ENCODE results near the gene IVD.

IVD gene

GRCh38 chr15:40416056-40416455, 10.5 kb downstream of the IVD start:
- no peak for FAIRE-seq

GRCh38 chr15:40418126-40418525, 12.5 kb downstream of the IVD start:
- FAIRE-seq, result no peak

- FAIRE-seq, result no peak
Observed at GRCh38 chr15:40420071-40420713, 14.6 kb downstream of the IVD start.

GRCh38 chr15:40420793-40421192, 15.2 kb downstream of the IVD start:
- FAIRE-seq, result no peak

GRCh38 chr15:40421246-40422157, 15.9 kb downstream of the IVD start:
- no peak for FAIRE-seq

- FAIRE-seq, result no peak
Observed at GRCh38 chr15:40424483-40425115, 19.0 kb downstream of the IVD start.

- no peak for FAIRE-seq
Observed at GRCh38 chr15:40425681-40426080, 20.1 kb downstream of the IVD start.

GRCh38 chr15:40427188-40427587, 21.6 kb downstream of the IVD start:
- FAIRE-seq, result no peak

- no peak for FAIRE-seq
Observed at GRCh38 chr15:40428185-40428584, 22.6 kb downstream of the IVD start.

- FAIRE-seq, result no peak
Observed at GRCh38 chr15:40429068-40429710, 23.6 kb downstream of the IVD start.

- FAIRE-seq, result peak; percentile 37
Observed at GRCh38 chr15:40430271-40430805, 24.7 kb downstream of the IVD start.

- FAIRE-seq, result no peak
Observed at GRCh38 chr15:40435023-40435709, 29.6 kb downstream of the IVD start.

- no peak for FAIRE-seq
Observed at GRCh38 chr15:40435710-40436089, 30.1 kb downstream of the IVD start.

- FAIRE-seq, result no peak
Observed at GRCh38 chr15:40436116-40436891, 30.7 kb downstream of the IVD start.

GRCh38 chr15:40436892-40437751, 31.5 kb downstream of the IVD start:
- peak; percentile 80 for FAIRE-seq

GRCh38 chr15:40437752-40438687, 32.4 kb downstream of the IVD start:
- no peak for FAIRE-seq

GRCh38 chr15:40438712-40439111, 33.1 kb downstream of the IVD start:
- no peak for FAIRE-seq

GRCh38 chr15:40439461-40439959, 33.9 kb downstream of the IVD start:
- peak; percentile 65 for FAIRE-seq
